GM12878 (cell line): ENCODE results near the gene KRT37. TPM values are rescaled to one million over a fixed set of nuclear protein-coding genes. Genes with fewer than 3 reads are reported as not detected.

Experiments
- CUX1 ChIP-seq: IDR thresholded peaks from 2 replicates; pipeline ENCODE4 v1.6.1; 2012; ENCODE audit warnings: improper control_type of control experiment, low read depth, low read length; ENCODE audit not compliant: insufficient replicate concordance
- GATAD2B ChIP-seq: fragments of 450-650 bp; conservative IDR thresholded peaks from 2 replicates; pipeline ENCODE4 v1.6.1; 2017; ENCODE audit warnings: low read depth, mild to moderate bottlenecking, moderate library complexity
- NR2C1 ChIP-seq: fragments of 450-650 bp; IDR thresholded peaks from 2 replicates; pipeline ENCODE4 v1.6.1; 2017; ENCODE audit warnings: antibody characterized with exemption, mild to moderate bottlenecking, moderate library complexity
- polyA plus RNA-seq, 11 experiments: library from polyadenylated mRNA; depleted of rRNA in 4 of 11; unstranded in 6 of 11; stranded (reverse) in 5 of 11; fragments of >200 nt; fragmentation: Nextera tagmentation in 4 of 11; fragmentation: Illumina TruSeq in 1 of 11; extraction: Ambion mirVana in 4 of 11; extraction: Trizol in 1 of 11; gene quantifications; 1 replicate in 1 of 11; 2 replicates in 10 of 11; pipeline versions ENCODE4 v1.2.1 to v1.2.3, GENCODE V29; 2011 to 2016; ENCODE audit warnings: inconsistent platforms in 2 of 11, missing spikeins in 2 of 11, low read depth in 1 of 11
- total RNA-seq, 4 experiments: library from RNA; depleted of rRNA in 3 of 4; stranded (reverse); fragments of >200 nt in 3 of 4; fragmentation: Illumina TruSeq in 1 of 4; extraction: Trizol in 1 of 4; gene quantifications; 2 replicates each; pipeline versions ENCODE4 v1.2.1 to v1.2.3, GENCODE V29; 2013 to 2021
- TF ChIP-seq, protein P1 (sequence below): fragments of 450-650 bp; IDR thresholded peaks from 2 replicates; pipeline ENCODE4 v1.6.1; 2017; ENCODE audit warnings: antibody characterized with exemption, mild to moderate bottlenecking, moderate library complexity

Gene KRT37
- total and polyA plus RNA-seq, 10 of the 15 experiments (the other 5 are each of a cell fraction or from before 2014, with no cell fraction given) = not detected

GRCh38 chr17:41383690-41384089, 40.7 kb downstream of the KRT37 start (continued):
- TF ChIP-seq NR2C1 (no peak), CUX1 (no peak), GATAD2B (no peak)
- TF ChIP-seq, protein P1, sequence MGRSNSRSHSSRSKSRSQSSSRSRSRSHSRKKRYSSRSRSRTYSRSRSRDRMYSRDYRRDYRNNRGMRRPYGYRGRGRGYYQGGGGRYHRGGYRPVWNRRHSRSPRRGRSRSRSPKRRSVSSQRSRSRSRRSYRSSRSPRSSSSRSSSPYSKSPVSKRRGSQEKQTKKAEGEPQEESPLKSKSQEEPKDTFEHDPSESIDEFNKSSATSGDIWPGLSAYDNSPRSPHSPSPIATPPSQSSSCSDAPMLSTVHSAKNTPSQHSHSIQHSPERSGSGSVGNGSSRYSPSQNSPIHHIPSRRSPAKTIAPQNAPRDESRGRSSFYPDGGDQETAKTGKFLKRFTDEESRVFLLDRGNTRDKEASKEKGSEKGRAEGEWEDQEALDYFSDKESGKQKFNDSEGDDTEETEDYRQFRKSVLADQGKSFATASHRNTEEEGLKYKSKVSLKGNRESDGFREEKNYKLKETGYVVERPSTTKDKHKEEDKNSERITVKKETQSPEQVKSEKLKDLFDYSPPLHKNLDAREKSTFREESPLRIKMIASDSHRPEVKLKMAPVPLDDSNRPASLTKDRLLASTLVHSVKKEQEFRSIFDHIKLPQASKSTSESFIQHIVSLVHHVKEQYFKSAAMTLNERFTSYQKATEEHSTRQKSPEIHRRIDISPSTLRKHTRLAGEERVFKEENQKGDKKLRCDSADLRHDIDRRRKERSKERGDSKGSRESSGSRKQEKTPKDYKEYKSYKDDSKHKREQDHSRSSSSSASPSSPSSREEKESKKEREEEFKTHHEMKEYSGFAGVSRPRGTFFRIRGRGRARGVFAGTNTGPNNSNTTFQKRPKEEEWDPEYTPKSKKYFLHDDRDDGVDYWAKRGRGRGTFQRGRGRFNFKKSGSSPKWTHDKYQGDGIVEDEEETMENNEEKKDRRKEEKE = no peak
